ENCODE results near the gene R3HDM2.

Gene R3HDM2

DNA sequence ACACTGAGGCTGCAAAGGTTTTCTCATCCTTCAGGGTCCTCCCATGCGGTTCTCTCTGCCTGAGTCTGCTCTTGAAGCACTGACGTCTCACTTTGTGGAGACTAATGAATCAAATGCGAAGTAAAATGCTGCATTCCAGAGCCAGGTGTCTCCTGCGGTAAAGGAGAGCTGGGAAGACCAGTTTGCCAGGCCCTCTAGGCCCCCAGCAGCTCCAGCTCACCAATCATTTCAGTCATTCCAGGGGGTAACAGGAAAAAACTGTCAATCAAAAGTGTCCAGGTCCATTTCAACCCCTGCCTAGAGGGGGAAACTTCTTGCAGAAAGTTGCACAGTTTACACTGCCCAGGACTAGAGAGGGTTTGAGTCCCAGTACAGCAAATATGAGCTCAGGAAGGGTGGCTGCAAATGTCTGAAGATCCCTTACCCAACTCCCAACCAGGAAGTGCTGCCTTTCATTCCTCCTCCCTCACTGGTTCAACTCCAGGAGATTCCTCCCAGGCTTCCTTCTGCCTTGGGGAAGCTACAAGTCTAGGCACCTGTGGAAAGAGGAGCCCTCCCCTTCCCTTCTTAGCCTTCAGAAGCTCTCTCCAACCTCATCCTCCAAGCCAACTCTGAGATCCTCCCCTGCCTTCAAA is 217.0 kb downstream of the R3HDM2 start:
- DNase-seq (ENCODE audit: low read depth): no peak
- H3K4me3 ChIP-seq (ENCODE audit: low read depth, low read length): no peak overlapping the region
- TF ChIP-seq, protein P1, sequence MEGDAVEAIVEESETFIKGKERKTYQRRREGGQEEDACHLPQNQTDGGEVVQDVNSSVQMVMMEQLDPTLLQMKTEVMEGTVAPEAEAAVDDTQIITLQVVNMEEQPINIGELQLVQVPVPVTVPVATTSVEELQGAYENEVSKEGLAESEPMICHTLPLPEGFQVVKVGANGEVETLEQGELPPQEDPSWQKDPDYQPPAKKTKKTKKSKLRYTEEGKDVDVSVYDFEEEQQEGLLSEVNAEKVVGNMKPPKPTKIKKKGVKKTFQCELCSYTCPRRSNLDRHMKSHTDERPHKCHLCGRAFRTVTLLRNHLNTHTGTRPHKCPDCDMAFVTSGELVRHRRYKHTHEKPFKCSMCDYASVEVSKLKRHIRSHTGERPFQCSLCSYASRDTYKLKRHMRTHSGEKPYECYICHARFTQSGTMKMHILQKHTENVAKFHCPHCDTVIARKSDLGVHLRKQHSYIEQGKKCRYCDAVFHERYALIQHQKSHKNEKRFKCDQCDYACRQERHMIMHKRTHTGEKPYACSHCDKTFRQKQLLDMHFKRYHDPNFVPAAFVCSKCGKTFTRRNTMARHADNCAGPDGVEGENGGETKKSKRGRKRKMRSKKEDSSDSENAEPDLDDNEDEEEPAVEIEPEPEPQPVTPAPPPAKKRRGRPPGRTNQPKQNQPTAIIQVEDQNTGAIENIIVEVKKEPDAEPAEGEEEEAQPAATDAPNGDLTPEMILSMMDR (conservative IDR thresholded peaks at IDR 0.05; ENCODE audit: low read depth, low read length): no peak

DNA sequence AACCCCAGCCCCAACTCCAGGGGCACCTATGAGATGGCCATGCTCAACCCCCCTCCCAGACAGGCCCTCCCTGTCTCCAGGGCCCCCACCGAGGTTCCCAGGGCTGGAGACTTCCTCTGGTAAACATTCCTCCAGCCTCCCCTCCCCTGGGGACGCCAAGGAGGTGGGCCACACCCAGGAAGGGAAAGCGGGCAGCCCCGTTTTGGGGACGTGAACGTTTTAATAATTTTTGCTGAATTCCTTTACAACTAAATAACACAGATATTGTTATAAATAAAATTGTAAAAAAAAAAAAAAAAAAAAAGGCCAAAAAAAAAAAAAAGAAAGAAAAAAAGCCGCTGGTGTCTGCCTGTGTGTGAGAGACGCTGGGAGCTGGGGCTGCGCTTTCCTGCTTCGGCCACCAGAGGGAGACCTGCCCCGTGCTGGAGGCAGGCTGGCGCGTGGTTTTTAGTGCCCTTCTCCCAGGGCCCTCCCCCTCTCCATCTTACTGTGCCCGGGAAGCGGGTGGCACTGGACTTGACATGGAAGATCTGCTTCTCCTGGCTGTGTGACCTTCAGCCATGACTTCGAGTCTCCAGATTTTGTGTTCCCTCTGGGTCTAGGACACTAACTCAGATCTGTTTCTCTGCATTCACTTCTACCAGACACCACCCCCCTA is 217.7 kb downstream of the R3HDM2 start:
- DNase-seq (ENCODE audit: low read depth): peak; percentile 88
- no peak overlapping the region for H3K4me3 ChIP-seq (ENCODE audit: low read depth, low read length)

GRCh38 chr12:57212701-57213057 is 218.2 kb downstream of the R3HDM2 start:
- TF ChIP-seq, protein P1 (conservative IDR thresholded peaks at IDR 0.05; ENCODE audit: low read depth, low read length): no peak

More for the DNA sequence above, 217.7 kb downstream of the R3HDM2 start:
- TF ChIP-seq, protein P1 (conservative IDR thresholded peaks at IDR 0.05; ENCODE audit: low read depth, low read length): peak; percentile 92

GRCh38 chr12:57211791-57212700 is 218.8 kb downstream of the R3HDM2 start:
- no peak overlapping the region for H3K4me3 ChIP-seq (ENCODE audit: low read depth, low read length)
- no peak for DNase-seq (ENCODE audit: low read depth)
- TF ChIP-seq, protein P1 (conservative IDR thresholded peaks at IDR 0.05; ENCODE audit: low read depth, low read length): peak; percentile 3

More at GRCh38 chr12:57212701-57213057, 218.2 kb downstream of the R3HDM2 start:
- DNase-seq (ENCODE audit: low read depth): no peak
- no peak overlapping the region for H3K4me3 ChIP-seq (ENCODE audit: low read depth, low read length)

GRCh38 chr12:57210926-57211692 is 219.7 kb downstream of the R3HDM2 start:
- no peak overlapping the region for H3K4me3 ChIP-seq (ENCODE audit: low read depth, low read length)
- TF ChIP-seq, protein P1 (conservative IDR thresholded peaks at IDR 0.05; ENCODE audit: low read depth, low read length): no peak
- DNase-seq (ENCODE audit: low read depth): no peak

GRCh38 chr12:57210461-57210860 is 220.4 kb downstream of the R3HDM2 start:
- no peak for DNase-seq (ENCODE audit: low read depth)
- no peak overlapping the region for H3K4me3 ChIP-seq (ENCODE audit: low read depth, low read length)
- TF ChIP-seq, protein P1 (conservative IDR thresholded peaks at IDR 0.05; ENCODE audit: low read depth, low read length): no peak

All from choroid plexus epithelial cell (primary cell).